GM10266 (cell line): ENCODE data around the gene PRRG4.
A peak's percentile ranks its signal among the peaks of the same experiment; 100 is the strongest.

ENCODE experiments used
- DNase-seq: peaks from one replicate; pipeline ENCODE4 v3.0.0; 2012; ENCODE audit errors: extremely low spot score
- TF ChIP-seq, protein P1 (sequence below): IDR thresholded peaks from 2 replicates; pipeline ENCODE4 v1.5.1; 2012; ENCODE audit warnings: mild to moderate bottlenecking, low read depth; ENCODE audit not compliant: control insufficient read depth, insufficient read depth; ENCODE audit errors: missing control alignments

Gene PRRG4

DNA sequence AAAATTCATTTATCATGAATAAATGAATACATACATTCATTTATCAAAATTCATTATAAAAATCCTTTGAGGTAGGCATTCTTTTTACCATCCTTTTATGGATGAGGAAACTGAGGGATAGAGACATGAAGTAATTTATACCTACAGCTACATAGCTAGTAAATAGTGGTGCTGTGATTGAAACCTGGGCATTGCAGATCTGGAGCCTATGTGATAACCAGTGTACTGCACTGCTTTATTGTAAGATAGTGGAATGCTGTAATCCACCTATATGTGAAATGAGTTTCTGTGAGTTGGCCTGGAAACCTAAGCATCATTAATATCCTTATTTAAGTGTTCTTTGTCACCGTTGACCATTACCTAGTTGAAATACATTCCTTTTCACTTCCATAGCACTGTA lies 67.4 kb downstream of the PRRG4 start:
- TF ChIP-seq, protein P1, sequence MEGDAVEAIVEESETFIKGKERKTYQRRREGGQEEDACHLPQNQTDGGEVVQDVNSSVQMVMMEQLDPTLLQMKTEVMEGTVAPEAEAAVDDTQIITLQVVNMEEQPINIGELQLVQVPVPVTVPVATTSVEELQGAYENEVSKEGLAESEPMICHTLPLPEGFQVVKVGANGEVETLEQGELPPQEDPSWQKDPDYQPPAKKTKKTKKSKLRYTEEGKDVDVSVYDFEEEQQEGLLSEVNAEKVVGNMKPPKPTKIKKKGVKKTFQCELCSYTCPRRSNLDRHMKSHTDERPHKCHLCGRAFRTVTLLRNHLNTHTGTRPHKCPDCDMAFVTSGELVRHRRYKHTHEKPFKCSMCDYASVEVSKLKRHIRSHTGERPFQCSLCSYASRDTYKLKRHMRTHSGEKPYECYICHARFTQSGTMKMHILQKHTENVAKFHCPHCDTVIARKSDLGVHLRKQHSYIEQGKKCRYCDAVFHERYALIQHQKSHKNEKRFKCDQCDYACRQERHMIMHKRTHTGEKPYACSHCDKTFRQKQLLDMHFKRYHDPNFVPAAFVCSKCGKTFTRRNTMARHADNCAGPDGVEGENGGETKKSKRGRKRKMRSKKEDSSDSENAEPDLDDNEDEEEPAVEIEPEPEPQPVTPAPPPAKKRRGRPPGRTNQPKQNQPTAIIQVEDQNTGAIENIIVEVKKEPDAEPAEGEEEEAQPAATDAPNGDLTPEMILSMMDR = no peak
- no peak for DNase-seq

DNA sequence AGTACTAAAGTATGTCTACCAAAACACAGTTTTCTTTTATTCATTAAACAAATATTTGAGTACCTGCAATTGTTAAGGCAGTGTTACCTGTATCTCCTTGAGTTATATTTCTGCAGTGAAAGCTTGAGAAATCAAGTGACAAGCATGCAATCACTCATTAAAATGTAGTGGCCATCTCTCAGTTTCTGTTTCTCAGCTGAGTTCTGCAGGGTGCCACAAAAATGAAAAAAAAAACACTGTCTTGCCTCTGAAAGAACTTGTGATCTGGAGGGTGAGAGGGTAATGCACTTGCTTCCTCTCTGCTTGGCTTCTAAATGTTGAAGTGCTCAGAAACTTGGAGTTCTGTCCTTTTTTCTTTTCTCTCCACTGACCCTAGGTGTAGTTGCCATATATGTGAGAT lies 69.7 kb downstream of the PRRG4 start:
- TF ChIP-seq, protein P1 = no peak
- peak; percentile 41 for DNase-seq

DNA sequence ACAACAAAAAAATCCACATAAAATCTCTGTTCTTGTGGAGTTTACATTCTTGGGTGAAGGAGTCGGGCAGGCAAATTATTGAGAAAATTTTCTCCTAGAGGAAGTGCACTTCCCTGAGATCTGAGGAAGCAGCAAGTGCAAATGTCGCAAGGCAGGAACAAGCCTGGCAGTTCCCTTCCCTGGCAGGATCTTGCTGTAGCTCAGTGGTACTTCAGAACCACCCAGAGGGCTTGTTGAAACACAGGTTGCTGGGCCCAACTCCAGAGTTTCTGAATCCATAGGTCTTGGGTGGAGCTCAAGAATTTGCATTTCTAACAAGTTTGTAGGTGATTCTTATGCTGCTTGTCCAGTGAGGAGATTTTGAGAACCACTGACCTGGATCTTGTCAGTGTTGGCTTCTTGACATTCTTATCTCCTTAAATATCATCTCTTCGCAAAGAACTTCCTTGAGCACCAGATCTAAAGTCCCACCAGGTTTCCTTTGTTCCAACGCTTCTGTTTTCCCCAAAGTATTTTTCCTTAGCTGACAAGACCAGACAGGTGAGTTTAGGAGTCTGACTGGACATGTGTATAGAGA lies 72.5 kb downstream of the PRRG4 start:
- TF ChIP-seq, protein P1 = no peak

DNA sequence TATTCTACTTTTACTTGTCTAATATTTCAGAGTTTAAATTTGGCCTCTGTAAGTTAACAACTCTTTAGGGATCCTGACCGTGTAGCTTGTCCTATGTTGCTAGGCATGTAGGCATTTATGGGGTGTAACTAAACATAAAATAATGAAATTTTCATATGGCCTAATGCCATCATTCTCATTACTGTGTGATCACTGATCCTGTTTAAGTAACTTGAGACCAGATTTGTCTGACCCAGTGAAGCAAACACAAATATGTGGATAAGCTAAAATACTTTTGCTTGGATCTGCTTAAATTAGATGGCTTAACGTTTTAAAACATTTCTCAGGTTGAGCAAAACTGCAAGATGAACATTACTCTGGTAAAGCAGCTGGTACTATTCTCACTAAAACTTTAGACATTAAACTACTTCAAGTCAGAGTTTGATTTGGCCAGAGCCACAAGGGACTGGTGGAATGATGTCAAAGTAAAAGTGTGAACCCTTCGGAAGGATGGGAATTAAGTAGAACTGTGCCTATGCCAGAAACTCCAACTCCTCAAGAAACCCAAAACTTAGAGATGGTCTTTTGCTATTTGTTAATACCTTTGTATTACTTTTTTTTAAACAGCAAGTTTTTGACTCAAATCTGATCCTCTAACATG lies 75.4 kb downstream of the PRRG4 start:
- TF ChIP-seq, protein P1 = no peak
- no peak for DNase-seq

More for the DNA sequence above, 72.5 kb downstream of the PRRG4 start:
- no peak for DNase-seq
